ENCODE results near the gene RALGAPA2.

GRCh38 chr20:20743511-20744169 is 31.2 kb upstream of the RALGAPA2 start:
- TF ChIP-seq, protein P1, sequence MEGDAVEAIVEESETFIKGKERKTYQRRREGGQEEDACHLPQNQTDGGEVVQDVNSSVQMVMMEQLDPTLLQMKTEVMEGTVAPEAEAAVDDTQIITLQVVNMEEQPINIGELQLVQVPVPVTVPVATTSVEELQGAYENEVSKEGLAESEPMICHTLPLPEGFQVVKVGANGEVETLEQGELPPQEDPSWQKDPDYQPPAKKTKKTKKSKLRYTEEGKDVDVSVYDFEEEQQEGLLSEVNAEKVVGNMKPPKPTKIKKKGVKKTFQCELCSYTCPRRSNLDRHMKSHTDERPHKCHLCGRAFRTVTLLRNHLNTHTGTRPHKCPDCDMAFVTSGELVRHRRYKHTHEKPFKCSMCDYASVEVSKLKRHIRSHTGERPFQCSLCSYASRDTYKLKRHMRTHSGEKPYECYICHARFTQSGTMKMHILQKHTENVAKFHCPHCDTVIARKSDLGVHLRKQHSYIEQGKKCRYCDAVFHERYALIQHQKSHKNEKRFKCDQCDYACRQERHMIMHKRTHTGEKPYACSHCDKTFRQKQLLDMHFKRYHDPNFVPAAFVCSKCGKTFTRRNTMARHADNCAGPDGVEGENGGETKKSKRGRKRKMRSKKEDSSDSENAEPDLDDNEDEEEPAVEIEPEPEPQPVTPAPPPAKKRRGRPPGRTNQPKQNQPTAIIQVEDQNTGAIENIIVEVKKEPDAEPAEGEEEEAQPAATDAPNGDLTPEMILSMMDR (IDR thresholded peaks at IDR 0.05), result no peak
- peak in 1 of 3 donors; percentile 11 for TF ChIP-seq POLR2A (IDR thresholded peaks at IDR 0.05)

Data from body of pancreas (tissue), 4 donors.